OCI-M2 (cell line): Measurements from ENCODE around the gene TMCC1.
A peak's percentile ranks its signal among the peaks of the same experiment; 100 is the strongest.

Experiments
- DNase-seq: peaks from one replicate; lab custom pipeline; 2025; ENCODE audit not compliant: unreplicated experiment; lab: John Stamatoyannopoulos, UW

Gene TMCC1

DNA sequence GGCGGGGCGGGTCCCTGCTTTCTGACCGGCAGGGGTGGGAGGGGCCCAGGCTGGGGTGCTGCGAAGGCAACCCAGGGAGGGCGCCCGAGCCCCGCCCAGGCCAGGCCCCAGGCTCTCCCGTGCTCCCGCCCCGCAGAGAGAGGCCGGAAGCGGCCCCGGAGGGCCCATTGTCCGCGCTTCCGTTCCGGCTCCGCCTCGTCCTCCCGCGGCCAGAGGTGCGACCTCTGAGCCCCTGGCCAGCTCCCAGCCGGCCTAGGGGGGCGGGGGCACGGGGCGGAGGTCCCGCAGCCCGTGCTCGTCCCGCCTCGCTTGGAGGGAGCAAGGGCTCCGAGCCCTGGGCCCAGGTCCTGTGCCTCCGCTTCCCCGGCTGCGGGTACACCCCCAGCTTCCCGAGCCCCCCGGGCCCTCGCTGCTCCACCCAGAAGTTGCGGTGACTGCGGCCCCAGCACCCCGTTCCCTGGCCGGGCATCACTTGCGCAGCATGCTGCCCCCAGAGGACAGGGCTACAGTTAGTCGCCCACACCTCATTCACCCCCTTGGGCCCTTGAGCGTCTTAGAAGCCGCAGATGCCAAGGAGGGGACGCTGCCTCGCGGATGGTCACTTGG is 266.7 kb downstream of the TMCC1 start:
- peak; percentile 46 for DNase-seq

GRCh38 chr3:129625072-129625874 is 268.2 kb downstream of the TMCC1 start:
- DNase-seq = no peak

DNA sequence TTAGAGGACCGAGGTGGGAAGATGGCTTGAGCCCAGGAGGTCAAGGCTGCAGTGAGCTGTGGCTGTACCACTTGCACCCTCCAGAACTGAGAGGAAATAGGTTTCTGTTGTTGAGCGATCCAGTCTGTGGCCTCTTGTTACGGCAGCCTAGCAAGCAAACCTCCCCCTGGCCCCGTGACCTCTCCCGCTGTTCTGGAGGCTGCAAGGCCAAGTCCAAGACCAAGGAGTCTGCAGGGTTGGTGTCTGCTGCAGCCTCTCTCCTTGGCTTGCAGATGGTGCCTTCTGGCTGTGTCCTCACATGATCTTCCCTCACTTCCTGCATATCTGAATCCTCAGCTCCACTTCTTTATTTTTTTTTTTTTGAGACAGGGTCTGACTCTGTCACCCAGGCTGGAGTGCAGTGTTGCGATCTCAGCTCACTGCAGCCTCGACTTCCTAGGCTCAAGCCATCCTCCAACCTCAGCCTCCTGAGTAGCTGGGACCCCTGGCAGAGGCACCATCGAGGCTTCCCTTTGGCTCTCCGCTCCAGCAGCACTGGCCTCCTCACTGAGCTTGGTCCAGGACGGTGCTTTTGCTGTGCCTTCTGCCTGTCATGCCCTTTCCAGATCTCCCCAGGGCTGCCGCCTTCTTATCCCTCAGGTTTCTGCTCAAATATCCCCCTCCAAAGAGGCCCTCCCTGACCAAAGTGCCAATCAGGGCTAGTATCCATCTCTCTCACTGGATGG is 269.0 kb downstream of the TMCC1 start:
- no peak for DNase-seq

DNA sequence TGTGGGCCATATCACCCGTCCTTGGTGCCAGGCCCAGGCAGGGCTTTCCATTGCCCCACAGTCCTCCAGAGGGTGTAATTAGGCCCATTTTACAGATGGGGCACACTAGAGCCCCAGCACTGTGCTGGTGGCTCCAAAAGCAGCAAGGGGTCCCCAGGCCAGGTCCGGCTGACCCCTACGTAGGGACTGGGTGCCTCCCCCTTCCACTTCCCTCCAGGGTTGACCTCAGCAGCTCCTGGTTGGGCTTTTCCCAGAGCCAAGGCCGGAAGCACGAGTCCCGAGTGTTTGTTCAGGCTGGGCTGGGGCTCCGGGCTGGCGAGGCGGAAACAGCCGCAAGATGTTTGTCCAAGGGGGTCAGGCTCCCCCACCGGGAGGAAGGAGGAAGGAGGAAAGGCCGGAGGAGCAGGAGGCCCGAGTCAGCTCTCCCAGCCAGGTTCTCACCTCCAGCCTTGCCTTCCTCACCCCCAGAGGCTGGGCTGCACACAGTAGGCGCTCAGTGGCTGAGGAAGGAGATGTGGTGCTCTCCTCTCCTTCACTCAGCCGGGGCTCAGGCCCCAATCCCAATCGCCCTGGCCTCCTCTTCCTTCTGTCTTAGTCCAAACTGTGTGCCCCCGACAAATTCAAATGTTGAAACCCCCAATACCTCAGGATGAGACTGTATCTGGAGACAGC is 269.9 kb downstream of the TMCC1 start:
- no peak for DNase-seq

GRCh38 chr3:129622933-129623332 is 270.6 kb downstream of the TMCC1 start:
- DNase-seq = no peak

GRCh38 chr3:129622226-129622874 is 271.2 kb downstream of the TMCC1 start:
- DNase-seq = no peak

GRCh38 chr3:129621626-129622225 is 271.8 kb downstream of the TMCC1 start:
- no peak for DNase-seq

DNA sequence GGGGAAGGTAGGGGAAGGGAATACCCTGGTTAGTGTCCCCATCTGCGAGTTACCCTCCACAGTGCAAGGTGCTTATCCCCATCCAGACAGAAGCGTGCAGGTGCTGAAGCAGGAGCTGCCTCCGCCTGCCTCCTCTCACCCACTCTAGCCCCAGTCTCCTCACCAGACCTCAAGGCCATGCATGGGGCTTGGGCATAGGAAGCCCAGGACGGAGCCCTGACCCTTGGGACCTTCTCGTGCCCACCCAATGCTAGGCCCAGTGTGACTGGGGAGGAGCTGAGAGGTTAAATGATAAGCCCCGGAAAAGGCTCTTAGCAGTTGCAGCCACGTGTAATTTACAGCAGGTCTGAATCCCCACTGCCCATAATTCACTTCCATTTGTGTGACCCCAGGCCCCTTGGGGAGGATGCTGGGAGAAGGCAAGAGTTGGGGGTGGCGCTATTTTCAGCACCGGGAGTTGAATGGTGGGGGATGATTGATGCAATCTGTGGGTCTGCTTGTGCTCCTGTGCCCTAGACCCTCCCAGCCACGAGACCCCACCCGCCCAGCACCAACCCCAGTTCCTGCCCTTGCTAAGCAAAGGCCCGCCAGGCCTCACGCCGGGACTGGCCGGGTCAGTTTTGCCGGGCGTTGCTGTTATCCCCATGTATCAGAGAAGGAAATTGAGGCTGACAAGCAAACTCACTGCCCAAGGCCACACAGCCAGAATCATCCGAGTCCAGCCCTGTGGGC is 272.5 kb downstream of the TMCC1 start:
- no peak for DNase-seq

GRCh38 chr3:129619726-129620162 is 273.8 kb downstream of the TMCC1 start:
- no peak for DNase-seq

DNA sequence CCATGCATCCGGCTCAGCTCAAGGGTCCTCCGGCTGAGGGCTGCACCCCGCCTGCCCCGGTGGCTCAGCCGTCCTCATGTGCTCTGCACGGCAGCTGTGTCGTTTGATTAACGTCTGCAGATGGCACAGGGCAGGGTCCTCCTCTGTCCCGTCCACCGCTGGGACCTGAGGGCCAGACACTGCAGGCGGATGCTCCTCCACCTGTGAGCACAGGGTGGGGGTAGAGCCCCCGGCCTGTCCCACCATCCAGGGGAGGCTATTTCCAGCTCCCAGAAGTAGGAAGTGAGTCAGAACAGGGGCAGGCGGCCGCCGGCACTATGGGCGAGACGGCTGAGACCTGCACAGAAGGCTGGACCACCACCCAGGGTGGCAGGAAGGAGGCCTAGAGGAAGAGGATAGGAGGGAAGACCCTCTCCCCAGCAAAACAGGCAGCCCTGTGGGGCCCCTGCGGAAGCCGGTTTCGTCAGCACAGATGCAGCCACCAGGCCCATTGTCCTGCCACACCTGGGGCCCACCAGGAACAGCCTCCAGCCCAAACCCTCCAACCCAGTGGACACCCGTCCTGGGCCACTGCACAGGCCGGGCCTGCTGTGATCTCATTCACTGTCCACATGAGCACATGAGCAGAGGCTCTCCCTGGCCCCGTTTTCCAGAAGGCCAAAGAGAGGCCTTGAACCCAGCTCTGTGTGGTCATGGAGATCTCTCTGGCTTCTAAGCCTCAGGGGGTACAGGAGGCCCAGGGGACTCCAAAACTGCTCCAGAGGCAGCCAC is 274.4 kb downstream of the TMCC1 start:
- no peak for DNase-seq

GRCh38 chr3:129618186-129618820 is 275.2 kb downstream of the TMCC1 start:
- DNase-seq = no peak

DNA sequence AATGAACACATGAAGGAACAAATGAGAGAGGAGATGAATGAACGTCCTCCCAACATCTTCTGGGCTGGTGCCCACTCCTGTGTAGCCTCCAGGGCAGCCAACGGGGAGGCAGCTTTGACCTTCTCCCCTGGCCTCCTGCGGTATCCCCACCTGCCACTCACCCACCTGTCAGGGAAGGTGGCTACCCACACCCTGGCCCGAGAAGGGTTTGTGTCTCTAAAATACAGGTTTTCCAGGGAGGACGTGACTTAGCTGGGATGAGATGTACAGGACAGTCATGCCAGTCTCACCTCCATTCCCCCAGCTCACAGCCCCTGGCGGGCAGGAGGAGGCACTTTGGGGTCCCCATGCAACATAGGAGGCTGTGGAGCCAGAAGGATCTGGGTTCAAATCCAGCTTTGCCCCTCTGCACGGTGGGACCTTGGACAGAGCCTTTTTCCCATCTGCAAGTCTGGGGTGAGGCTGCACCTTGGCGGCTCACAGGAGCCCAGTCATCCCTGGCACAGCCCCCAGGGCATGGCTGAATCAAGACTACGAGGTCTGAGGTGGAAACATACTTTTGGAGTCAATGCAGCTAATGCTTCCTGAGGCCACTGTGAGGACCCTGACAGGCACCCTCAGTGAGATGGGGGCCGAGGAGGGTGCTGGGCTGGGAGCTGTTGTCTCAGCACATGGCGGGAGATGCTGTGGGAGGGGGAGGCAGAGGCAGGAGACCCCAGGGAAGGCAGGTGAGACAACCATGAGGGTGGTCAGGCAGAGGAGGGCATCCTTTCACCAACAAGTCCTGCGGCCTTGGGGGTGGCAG is 275.9 kb downstream of the TMCC1 start:
- DNase-seq = no peak

DNA sequence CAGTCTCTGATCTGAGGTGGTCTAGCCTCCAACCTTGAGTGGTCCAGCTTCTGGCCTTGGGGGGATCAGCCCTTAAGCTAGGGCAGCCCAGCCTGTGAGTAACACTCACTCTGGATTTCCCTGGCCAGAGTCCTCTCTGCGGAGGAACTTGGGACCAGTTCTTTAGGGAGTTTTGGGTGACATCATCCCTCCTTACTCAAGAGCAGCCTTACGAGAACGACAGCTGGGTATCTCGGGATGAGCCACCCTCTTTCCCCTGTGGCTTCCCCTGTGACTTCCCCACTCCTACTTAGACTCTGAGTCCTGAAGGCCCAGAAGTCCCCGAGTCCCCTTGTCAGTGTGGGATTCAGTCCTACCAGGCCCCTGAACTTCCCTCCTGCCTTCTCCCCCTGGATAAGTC is 276.8 kb downstream of the TMCC1 start:
- no peak for DNase-seq

- DNase-seq = no peak
Observed at GRCh38 chr3:129616291-129616690, 277.2 kb downstream of the TMCC1 start.

GRCh38 chr3:129615751-129616281 is 277.7 kb downstream of the TMCC1 start:
- no peak for DNase-seq

- no peak for DNase-seq
Observed at GRCh38 chr3:129614927-129615363, 278.6 kb downstream of the TMCC1 start.

DNA sequence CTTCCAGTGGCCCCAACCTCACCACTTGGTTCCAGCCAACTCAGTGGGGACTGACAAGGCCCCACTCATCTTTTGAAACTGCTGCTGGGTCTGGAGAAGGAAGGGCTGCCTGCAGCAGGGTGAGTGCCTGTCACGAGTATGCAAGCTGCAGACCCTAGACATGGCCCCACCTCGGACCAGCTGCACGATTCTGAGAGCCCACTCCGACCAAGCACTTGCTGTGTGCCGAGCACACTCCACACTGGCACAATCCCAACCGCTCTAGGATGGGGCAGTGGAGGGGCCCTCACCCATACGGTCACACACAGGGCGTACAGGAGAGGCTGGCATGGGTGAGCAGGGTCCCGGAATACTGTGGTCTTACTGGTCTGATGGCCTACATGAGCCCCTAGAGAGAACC is 279.1 kb downstream of the TMCC1 start:
- no peak for DNase-seq

DNA sequence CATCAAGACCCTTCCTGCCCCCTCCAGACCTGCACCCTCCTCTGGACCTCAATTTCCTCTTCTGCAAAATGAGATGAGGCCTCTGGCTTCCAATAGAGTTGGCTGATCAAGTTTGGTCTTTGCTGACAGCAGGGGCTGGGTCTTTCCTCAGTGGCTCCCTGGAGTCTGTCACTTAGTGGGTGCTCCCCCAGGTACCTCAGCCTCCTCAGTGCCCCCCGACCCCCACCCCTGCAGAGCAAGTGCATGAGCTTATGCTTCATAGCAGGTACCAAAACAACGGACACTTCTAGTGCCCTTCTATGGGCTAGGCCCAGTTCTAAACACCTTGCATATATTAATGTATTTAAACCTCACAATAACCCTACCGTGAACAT is 280.2 kb downstream of the TMCC1 start:
- no peak for DNase-seq
